Astrocyte (in vitro differentiated cells and primary cell): Measurements from ENCODE around the gene CLTCL1. TPM values are rescaled to one million over a fixed set of nuclear protein-coding genes. Genes with fewer than 3 reads are reported as not detected.

ENCODE experiments used
- DNase-seq: peaks from one replicate; pipeline ENCODE4 v3.0.0-alpha.2; 2010; ENCODE audit warnings: low read depth
- FAIRE-seq: peaks from 2 replicates; lab custom pipeline; 2011; peaks lifted over from hg19 to GRCh38; lab: Jason Lieb, UNC
- H2AFZ ChIP-seq: 2 replicates; pipeline ENCODE4 v1.6.0; 2012; ENCODE audit warnings: low read depth, low read length, inconsistent platforms
- H3K27ac ChIP-seq: 2 replicates; pipeline ENCODE4 v1.5.1; 2011; ENCODE audit warnings: low read depth, low read length, inconsistent platforms
- H3K27me3 ChIP-seq: 2 replicates; pipeline ENCODE4 v1.6.0; 2011; ENCODE audit warnings: low read length, inconsistent platforms; ENCODE audit not compliant: insufficient read depth
- H3K36me3 ChIP-seq: 2 replicates; pipeline ENCODE4 v1.5.1; 2011; ENCODE audit warnings: low read length, inconsistent platforms; ENCODE audit not compliant: insufficient read depth
- H3K4me1 ChIP-seq: 2 replicates; pipeline ENCODE4 v1.5.1; 2011; ENCODE audit warnings: low read length, inconsistent platforms; ENCODE audit not compliant: insufficient read depth
- H3K4me2 ChIP-seq: 2 replicates; pipeline ENCODE4 v1.6.0; 2012; ENCODE audit warnings: low read length, inconsistent platforms
- H3K4me3 ChIP-seq: 2 replicates; pipeline ENCODE4 v1.5.1; 2011; ENCODE audit warnings: low read depth, mild to moderate bottlenecking, low read length, inconsistent platforms; ENCODE audit not compliant: insufficient read depth
- H3K79me2 ChIP-seq: 2 replicates; pipeline ENCODE4 v1.6.0; 2012; ENCODE audit warnings: mild to moderate bottlenecking, low read length, inconsistent platforms; ENCODE audit not compliant: insufficient read depth
- H3K9ac ChIP-seq: 2 replicates; pipeline ENCODE4 v1.6.0; 2012; ENCODE audit warnings: mild to moderate bottlenecking, low read length, inconsistent platforms
- H3K9me3 ChIP-seq: 2 replicates; pipeline ENCODE4 v1.5.1; 2012; ENCODE audit warnings: low read depth, mild to moderate bottlenecking, low read length, inconsistent platforms; ENCODE audit not compliant: insufficient read depth
- H4K20me1 ChIP-seq: 2 replicates; pipeline ENCODE4 v1.6.0; 2012; ENCODE audit warnings: low read length, inconsistent platforms; ENCODE audit not compliant: insufficient read depth
- H3K27ac Mint-ChIP-seq: one replicate; pipeline ENCODE4 v1.8.0; 2021; ENCODE audit warnings: mild to moderate bottlenecking, mixed read lengths; ENCODE audit not compliant: unreplicated experiment
- H3K27me3 Mint-ChIP-seq: one replicate; pipeline ENCODE4 v1.8.0; 2021; ENCODE audit warnings: low read depth, mixed read lengths; ENCODE audit not compliant: unreplicated experiment
- H3K36me3 Mint-ChIP-seq: one replicate; pipeline ENCODE4 v1.8.0; 2021; ENCODE audit warnings: low read depth, mixed read lengths; ENCODE audit not compliant: unreplicated experiment
- H3K4me1 Mint-ChIP-seq: one replicate; pipeline ENCODE4 v1.8.0; 2021; ENCODE audit warnings: low read depth, mixed read lengths; ENCODE audit not compliant: unreplicated experiment
- H3K4me3 Mint-ChIP-seq: one replicate; pipeline ENCODE4 v1.8.0; 2021; ENCODE audit warnings: mild to moderate bottlenecking, moderate library complexity, mixed read lengths; ENCODE audit not compliant: unreplicated experiment
- H3K9me3 Mint-ChIP-seq: one replicate; pipeline ENCODE4 v1.8.0; 2021; ENCODE audit warnings: mild to moderate bottlenecking, mixed read lengths; ENCODE audit not compliant: unreplicated experiment
- CTCF ChIP-seq: IDR thresholded peaks from 2 replicates; pipeline ENCODE4 v1.5.1; 2011; ENCODE audit warnings: low read depth, mild to moderate bottlenecking, inconsistent platforms, low read length, moderate library complexity; ENCODE audit not compliant: insufficient read depth
- EZH2 ChIP-seq: IDR thresholded peaks from 2 replicates; pipeline ENCODE4 v1.6.1; 2012; ENCODE audit warnings: mild to moderate bottlenecking, low read length, inconsistent platforms; ENCODE audit not compliant: insufficient read depth
- total RNA-seq: library from RNA; stranded (reverse); gene quantifications from 2 replicates; pipeline ENCODE4 v1.2.1, GENCODE V29; 2021

CLTCL1 gene
- total RNA-seq, 1 donor from 2014 or later, result 54.4 TPM

DNA sequence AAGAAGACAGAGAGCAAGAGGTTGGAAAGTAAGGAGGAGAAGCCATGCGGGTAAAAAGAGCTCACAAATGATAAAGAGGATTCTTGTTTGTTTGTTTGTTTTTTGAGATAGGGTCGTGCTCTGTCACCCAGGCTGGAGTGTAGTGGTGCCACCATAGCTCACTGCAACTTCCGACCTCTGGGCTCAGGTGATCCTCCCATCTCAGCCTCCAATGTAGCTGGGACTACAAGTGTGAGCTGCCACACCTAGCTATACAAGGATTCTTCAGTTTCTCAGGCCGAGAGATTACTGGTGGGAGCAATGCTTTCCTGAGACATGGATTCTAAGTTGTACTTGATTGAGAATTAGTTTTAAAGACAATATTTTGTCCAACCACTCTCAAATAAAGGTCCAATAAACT is 55.6 kb downstream of the CLTCL1 start:
- Histone ChIP-seq H3K27me3 (no peaks in the 10 kb centered on the region), H3K4me2 (no peak overlapping the region), H3K4me3 (no peak overlapping the region), H3K27ac (no peak overlapping the region), H3K79me2 (no peaks in the 10 kb centered on the region), H3K9me3 (no peaks in the 10 kb centered on the region), H4K20me1 (no peaks in the 10 kb centered on the region), H3K9ac (no peak overlapping the region), H3K36me3 (peaks cover 2% of the 10 kb centered on the region), H2AFZ (no peak overlapping the region), H3K4me1 (no peaks in the 10 kb centered on the region)
- no peak for TF ChIP-seq EZH2
- no peak for TF ChIP-seq CTCF
- Mint-ChIP-seq H3K36me3 (peaks cover 40% of the 10 kb centered on the region), H3K9me3 (no peaks in the 10 kb centered on the region), H3K4me1 (no peaks in the 10 kb centered on the region), H3K27ac (no peak overlapping the region), H3K4me3 (no peak overlapping the region), H3K27me3 (no peaks in the 10 kb centered on the region)
- no peak for FAIRE-seq
- no peak for DNase-seq

DNA sequence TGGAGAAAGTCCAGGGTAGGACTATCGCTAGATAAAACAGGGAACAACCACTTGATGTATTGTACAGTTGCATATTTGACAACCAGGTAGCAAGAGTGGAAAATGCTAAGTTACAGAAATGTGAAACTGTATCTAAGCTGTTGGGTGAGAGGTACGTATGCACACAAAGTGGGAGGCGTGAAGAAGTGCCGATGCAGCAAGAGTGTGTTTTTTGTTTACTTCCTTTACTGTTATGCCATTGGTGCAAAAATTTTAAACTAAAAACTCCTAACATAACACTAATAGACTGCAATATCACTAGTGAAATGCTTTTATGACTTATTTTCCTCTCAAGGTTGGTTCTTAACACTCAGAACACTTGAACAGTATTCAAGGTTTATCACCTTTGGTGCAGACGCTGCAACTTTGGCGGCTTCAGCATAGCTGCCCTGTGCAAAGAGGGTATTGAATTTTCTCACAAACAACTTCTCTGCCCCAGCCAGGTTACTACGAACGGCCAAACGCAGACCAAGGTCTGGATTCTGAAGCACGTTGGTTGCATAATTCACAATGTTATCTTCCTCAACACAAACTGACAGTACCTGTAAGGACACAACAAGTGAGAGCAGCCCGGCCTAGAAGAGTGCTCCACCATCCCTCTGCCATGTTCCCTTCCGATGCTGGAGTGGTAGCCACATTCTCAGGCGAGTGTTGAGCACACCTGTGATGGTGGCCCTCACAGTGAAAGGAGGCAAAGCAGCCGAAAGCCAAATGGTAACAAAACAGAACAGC is 57.2 kb downstream of the CLTCL1 start:
- H3K9me3 Mint-ChIP-seq, result no peaks in the 10 kb centered on the region
- Histone ChIP-seq H3K27me3 (no peaks in the 10 kb centered on the region), H3K27ac (no peak overlapping the region), H3K4me2 (no peak overlapping the region), H3K4me1 (no peaks in the 10 kb centered on the region), H3K9ac (no peak overlapping the region), H2AFZ (no peak overlapping the region), H3K36me3 (peaks cover 2% of the 10 kb centered on the region), H4K20me1 (no peaks in the 10 kb centered on the region), H3K4me3 (no peak overlapping the region), H3K79me2 (no peaks in the 10 kb centered on the region), H3K9me3 (no peaks in the 10 kb centered on the region)
- no peak for FAIRE-seq
- no peaks in the 10 kb centered on the region for H3K27me3 Mint-ChIP-seq
- DNase-seq, result no peak
- H3K36me3 Mint-ChIP-seq, result peaks cover 45% of the 10 kb centered on the region
- H3K4me1 Mint-ChIP-seq, result no peaks in the 10 kb centered on the region
- TF ChIP-seq CTCF (no peak), EZH2 (no peak)
- H3K27ac Mint-ChIP-seq, result no peak overlapping the region
- no peak overlapping the region for H3K4me3 Mint-ChIP-seq

- no peaks in the 10 kb centered on the region for H4K20me1 ChIP-seq
- H2AFZ ChIP-seq, result no peak overlapping the region
- no peak overlapping the region for H3K27ac Mint-ChIP-seq
- no peak overlapping the region for H3K9ac ChIP-seq
- H3K4me3 Mint-ChIP-seq, result no peak overlapping the region
- H3K4me2 ChIP-seq, result no peak overlapping the region
- no peaks in the 10 kb centered on the region for H3K9me3 Mint-ChIP-seq
- FAIRE-seq (no peak), DNase-seq (no peak)
- H3K4me1 Mint-ChIP-seq, result no peaks in the 10 kb centered on the region
- H3K4me3 ChIP-seq, result no peak overlapping the region
- TF ChIP-seq CTCF (no peak), EZH2 (no peak)
- H3K27me3 Mint-ChIP-seq, result no peaks in the 10 kb centered on the region
- no peaks in the 10 kb centered on the region for H3K27me3 ChIP-seq
- H3K36me3 Mint-ChIP-seq, result peaks cover 44% of the 10 kb centered on the region
- no peaks in the 10 kb centered on the region for H3K79me2 ChIP-seq
- H3K27ac ChIP-seq, result no peak overlapping the region
- H3K9me3 ChIP-seq, result no peaks in the 10 kb centered on the region
- H3K36me3 ChIP-seq, result peaks cover 2% of the 10 kb centered on the region
- no peaks in the 10 kb centered on the region for H3K4me1 ChIP-seq
These were observed 58.3 kb downstream of the CLTCL1 start for GRCh38 chr22:19233189-19233661.
